Heart left ventricle (tissue), 13 donors: ENCODE data around the gene CASP1.

Source experiments
- POLR2A ChIP-seq, 2 donors: fragments of 450-650 bp; IDR thresholded peaks; one replicate each; pipeline ENCODE4 v1.6.1; 2017; ENCODE audit warnings: antibody characterized with exemption in 2 of 2, mild to moderate bottlenecking in 2 of 2, moderate library complexity in 2 of 2
- TF ChIP-seq, protein P1 (sequence below), 12 donors: fragments of 200-600 bp; sonication (generic) in 4 of 12; IDR thresholded peaks; one replicate each; pipeline versions ENCODE4 v1.5.0 to v1.8.0; 2018 to 2022; ENCODE audit warnings: antibody characterized with exemption in 12 of 12, mild to moderate bottlenecking in 5 of 12
- donor health status: ischemic (EF 13 %, LVEDD 7.1; RV severe dilation, severe dysfunction).
- donor health status: DM: no; HTN: yes; CAD: no.
- donor health status: DM: no; HTN: no; CAD: no.
- donor health status: ischemic (EF 25% LVEDD 6.9; RV normal size, moderate dysfunction).
- donor health status: ischemic (EF 25% LVEDD 5.7; RV mildly dilated, moderate dysfunction).
- donor health status: ischemic (EF 35%, LVEDD 5.7; RV mildly dilated, moderate dysfunction).
- donor health status: nonischemic (EF 11% LVEDD 7.7; RV severe dilation, severe dysfunction).
- donor health status: DM: yes; HTN: yes; CAD: no.
- donor health status: PGD.
- donor health status: ischemic (EF 29% LVEDD 5.4; RV normal size, mild dysfunction).
- donor health status: nonischemic (EF 23%, LVEDD 6.1; RV moderate dilation, normal function).

GRCh38 chr11:105040703-105041102 lies 5.8 kb upstream of the CASP1 start:
- TF ChIP-seq, protein P1, sequence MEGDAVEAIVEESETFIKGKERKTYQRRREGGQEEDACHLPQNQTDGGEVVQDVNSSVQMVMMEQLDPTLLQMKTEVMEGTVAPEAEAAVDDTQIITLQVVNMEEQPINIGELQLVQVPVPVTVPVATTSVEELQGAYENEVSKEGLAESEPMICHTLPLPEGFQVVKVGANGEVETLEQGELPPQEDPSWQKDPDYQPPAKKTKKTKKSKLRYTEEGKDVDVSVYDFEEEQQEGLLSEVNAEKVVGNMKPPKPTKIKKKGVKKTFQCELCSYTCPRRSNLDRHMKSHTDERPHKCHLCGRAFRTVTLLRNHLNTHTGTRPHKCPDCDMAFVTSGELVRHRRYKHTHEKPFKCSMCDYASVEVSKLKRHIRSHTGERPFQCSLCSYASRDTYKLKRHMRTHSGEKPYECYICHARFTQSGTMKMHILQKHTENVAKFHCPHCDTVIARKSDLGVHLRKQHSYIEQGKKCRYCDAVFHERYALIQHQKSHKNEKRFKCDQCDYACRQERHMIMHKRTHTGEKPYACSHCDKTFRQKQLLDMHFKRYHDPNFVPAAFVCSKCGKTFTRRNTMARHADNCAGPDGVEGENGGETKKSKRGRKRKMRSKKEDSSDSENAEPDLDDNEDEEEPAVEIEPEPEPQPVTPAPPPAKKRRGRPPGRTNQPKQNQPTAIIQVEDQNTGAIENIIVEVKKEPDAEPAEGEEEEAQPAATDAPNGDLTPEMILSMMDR (IDR thresholded peaks at IDR 0.05): no peak
- TF ChIP-seq POLR2A (IDR thresholded peaks at IDR 0.05): no peak
